Dedifferentiated amniotic fluid mesenchymal stem cell (primary cell): Measurements from ENCODE around the gene SLC30A7.

ENCODE experiments used
- DNase-seq: peaks from one replicate; pipeline ENCODE4 v3.0.0-alpha.2; 2016; ENCODE audit errors: extremely low spot score

The SLC30A7 gene

DNA sequence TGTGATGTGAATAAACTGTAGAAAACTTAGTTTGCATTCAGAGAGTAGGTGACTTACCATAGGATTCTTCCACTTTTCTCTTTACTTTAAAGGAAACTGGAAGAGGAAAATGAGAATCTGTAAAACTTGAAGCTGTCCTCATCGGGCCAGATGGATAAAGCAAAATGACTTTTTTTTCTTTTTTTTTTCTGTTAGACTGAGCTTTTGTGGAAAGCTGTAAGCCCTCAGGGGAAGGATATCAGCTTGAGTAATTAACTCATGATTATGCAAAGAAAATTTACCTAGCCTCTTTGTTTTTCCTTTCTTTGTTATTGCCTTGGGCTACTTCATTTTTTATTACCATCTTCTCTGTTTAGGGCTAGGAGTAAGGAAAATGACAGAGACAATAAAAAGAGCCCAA is 76.3 kb downstream of the SLC30A7 start:
- no peak for DNase-seq

DNA sequence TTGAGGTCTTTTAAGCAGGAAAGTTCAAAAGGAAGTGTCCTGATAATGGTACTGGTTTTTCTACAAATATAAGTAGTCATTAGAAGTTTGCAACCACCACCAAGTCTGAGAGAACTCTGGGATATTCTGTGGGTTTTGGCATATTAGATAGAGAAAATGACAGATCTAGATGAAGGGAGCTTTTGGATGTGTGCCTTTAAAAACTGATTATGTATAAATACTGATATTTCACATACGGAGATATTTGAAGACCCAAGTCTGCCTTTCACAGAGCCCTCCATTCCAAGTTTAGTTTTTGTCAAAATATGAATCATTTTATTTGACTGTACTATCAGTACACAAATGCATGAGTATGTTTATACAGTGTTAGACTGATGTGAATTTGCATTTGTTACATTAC is 81.0 kb downstream of the SLC30A7 start:
- no peak for DNase-seq

DNA sequence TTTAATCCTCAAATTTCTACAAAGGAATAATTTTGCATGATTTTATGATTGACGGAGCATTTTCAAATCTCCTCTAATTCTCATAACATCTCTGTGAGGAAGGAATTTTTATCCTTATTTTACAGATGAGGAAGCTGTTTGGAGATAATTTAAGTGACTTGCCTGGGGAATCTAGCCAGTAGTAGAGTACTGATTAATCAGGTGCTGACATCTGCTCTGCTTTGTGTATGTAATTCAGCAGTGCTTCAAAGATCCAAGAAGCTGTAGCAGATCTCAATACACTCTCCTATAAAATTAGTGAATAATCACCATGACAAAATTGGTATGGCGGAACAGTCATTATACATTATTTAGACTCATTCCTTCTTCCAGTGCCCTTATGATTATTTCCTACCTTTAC is 83.7 kb downstream of the SLC30A7 start:
- DNase-seq, result no peak

DNA sequence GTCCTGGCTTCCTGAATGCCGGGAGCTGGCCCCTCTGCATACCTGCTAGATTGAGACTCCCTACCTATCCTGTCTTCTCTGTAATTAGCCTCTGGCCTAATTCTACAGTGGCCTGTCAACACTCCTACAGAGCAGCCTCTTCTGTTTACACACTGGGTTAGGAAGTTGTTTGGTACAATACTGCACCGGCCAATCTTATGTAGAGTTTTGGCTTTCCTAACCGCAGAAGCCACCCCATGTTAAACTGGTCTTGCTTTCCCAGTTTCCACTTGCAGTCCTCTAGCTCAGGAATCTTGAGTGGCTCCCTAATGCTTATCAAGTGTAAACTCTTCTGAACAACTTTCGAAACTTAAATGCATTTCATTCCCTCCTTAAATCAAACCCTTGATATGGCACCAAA is 86.9 kb downstream of the SLC30A7 start:
- DNase-seq, result no peak

DNA sequence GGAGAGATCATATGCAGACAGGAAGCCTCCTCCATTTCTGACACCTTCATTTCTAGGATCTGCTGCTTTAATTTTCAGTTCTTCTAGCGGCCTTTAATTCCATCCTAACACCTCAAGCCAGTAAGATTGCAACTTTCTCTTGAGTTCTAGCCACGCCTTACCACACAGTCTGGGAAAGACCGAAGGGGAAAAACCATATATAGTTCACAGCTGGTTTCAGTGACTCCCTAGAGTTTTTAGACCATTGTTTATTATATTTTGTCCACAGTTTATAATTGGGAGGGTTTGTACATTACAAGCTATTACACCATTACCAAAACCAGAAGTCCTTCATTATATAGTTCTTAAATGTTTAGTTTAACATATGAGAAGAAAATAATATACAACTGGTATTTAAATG is 92.2 kb downstream of the SLC30A7 start:
- no peak for DNase-seq

DNA sequence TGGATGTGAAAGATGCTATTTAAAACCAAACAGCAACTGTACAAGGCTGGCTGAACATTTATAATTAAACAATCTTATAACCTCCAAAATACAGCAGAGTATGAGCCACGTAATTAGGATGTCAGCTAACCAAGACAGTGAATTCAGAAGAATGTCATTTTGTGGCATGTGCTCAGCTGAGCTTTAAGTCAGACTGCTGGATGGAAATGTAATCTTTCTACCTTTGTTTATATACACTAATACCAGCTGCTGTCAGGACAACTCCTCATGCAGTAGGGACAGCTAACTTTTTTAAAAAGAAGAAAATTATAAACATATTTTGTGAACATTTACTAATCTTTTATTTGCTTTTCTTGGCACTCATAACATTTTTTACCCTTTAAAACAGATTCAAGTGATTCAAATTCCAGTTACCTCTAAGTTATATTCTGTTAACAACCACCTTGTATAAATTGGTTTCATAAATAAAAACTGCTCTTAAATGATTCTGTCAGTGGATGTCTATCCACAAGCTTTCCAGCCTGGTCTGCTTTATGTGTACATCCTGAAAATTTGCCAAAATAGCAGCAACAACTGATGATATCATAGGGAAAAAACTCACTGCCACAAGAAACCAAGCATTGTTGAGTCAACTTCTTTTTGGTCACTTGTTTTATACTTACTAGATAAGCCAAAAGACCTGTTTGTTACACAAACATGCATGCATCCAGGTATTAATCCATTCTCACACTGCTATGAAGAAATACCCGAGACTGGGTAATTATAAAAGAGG is 93.6 kb downstream of the SLC30A7 start:
- DNase-seq, result peak; percentile 77

DNA sequence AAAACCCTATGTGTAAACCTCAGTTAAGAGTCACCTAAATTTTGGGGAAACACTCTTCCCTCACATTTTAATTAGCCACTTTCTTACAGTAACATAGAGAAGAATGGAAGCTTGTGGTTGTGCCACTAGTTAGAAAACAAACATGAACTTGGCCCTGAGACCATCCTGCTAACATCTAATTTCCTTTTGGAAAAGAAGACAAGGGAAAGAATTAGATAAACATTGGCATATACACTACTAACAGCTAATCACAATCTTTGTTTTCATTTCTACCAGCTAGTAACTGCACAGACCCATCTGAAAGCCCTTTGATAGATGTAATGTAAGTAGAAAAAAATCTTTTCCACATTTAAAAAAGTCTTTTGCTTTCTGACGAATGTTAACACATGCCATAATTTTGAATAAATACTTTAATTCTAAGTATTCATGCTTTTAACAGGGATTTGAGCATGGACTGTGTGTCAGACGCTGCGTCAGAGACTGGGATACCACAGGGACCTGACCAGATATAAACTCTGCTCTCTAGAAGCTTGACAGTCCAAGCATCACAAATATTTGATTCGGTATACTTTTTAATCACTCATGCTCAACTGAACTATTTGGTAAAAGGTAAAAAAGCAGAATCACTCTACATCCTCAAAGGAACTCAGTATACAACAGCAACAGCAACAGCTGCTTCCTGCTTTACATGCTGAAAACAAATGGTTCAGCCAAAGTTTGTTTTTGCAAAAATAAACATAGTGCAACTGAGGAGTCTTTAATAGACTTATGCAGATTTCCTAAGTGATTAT is 99.5 kb downstream of the SLC30A7 start:
- DNase-seq, result no peak

DNA sequence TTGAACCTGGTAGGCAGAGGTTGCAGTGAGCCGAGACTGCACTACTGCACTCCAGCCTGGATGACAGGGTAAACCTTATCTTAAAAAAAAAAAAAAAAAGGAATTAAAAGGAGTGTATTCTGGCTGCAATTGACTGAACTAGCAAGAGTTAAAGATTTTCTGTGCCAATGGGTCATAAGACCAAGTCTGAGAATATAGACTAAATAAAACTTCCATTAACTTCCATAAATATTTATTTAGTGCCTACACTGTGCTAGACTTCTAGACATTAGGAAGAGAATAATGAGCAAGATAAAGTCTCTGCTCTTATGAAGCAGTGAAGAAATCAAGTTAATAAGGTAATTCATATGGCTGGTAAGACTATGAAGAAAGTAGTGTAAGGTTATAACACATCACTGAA is 102.5 kb downstream of the SLC30A7 start:
- no peak for DNase-seq

DNA sequence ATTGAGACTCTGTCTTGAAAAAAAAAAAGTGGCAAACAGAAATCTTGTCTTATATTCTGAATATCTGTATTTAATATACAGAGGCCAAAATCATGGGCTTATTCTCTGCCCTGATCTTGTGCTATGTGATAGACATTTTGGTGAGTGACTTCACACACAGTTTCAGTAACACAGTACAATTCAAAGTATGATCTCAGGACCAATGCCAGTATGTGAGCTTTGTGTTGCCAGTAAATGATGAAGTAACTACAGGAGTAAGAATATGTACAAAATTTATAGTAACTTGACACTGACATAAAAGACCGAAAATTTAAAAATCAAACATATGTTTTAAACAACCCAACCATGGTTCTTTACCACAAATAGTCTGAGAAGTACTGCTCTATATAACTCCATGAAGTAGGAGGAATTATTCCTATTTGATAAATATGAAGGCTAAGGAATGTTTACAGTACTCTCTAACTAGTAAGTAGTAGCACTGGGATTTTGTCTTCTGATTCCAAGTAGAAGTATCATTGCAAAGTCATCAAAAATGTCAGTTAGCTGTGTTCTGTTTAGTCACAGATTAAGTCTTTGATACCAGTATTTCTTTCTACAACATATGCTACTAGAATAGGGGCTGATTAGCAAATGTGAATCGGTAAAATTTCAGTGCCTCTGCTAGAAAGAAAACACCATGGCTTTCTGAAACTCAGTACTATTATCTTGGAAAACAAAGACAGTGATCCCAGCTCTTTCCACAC is 104.4 kb downstream of the SLC30A7 start:
- no peak for DNase-seq

DNA sequence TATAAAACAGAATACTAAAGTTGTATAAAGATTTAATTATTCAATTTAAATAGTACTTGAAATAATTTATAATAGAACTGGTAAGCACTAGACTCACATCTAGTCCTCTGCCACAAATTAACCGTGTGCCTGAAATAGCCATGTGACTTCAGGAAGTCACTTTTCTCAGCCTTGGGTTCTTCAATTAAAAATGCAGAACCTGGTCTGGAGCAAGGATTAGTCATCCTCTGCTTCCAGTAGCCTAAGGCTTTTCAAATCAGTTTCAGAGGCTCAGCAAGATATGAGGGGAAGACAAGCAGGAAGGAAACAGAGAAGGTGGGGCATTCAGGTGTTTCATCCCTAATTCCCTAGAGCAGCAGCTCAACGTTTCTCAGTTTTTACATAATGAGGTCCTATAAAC is 106.7 kb downstream of the SLC30A7 start:
- DNase-seq, result no peak

DNA sequence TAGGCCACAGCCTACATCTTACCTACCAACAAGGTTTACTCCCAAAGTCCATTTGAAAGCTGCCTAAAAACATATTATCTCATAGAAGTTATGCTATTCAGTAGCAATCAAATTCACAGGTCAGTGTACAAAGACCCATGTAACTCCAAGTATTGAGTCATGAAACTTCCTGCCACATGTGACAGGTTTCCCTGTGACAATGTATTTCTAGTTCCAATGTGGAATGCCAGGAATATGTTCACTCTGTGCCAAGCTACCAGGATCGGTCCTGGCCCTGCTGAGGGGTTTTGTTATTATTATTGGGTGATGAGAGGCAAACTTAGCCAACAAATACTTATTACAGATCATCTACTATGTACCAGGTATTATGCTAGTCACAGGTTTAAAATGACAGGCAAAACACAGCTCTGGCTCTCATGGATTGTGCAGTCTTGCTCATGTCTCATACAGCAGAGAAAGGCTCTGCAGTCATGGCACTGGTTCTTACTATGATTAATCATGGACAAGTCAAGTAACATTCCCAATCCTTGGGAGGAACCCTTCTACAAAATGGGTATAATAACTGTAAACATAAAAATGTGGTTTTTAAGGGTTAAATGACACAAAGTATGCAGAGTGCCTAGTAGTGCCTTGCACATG is 107.2 kb downstream of the SLC30A7 start:
- DNase-seq, result no peak

DNA sequence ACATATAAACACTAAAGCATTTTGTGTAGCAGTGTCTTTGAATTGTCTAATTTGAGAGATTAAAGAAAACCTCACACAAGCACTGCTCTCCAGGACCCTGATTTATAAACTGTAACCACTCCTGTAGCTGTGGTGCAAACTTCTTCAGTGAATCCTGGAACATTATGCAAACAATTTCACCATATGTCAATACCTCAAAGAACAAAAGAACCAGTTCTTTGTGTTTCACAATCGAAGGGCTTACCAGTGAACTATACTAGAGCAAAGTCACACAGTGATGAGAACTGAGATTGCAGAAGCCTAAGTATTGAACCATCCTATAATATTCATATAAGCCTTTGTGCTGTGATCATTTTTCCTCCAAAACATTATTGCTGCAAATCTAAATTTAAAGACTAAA is 108.2 kb downstream of the SLC30A7 start:
- DNase-seq, result no peak

DNA sequence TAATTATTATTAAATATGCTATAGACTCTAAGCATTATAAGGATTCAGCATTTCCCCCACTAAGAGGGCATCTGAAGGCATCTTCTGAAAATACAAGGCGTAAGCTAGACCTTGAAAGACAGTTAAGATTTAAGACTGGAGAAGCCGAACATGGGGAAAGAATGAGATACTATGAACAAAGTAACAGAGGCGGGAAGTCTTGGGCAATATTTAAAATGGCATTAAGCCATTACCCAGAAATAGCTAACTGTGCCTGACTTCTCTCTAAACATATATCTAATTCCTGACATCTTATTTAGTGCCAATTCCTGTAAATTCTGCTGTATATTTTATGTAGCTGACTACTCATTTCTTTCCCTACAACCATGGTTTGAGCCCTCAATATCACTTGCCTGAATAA is 108.8 kb downstream of the SLC30A7 start:
- no peak for DNase-seq

DNA sequence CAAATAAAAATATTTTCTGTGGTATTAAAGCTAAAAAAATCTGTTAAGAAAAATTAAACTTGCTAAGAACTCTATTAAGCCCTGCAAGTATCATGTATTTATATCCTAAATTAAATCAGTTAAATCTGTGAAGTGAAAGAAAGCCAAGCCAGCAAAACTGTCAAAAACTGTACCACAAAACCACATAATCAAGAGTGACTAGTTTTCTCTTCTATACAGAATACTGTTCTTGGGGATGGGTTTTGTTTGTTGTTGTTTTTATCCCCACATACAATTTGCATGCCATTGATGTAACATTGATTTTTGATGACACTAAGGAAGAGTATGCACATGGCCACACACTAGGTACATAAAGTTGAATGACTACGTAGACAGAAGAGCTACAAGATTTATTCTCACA is 109.3 kb downstream of the SLC30A7 start:
- no peak for DNase-seq

DNA sequence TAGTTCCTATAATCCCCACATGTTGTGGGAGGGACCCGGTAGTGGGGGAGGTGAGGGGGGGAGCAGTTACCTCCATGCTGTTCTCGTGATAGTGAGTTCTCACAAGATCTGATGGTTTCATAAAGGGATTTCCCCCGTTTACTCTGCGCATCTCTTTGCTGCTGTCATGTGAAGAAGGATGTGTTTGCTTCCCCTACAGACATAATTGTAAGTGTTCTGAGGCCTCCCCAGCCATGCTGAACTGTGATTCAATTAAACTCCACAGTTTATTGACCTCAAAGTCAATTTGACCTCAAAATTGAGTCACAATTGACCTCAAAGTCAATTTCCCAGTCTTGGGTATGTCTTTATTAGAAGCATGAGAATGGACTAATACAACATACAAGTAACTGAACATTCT is 110.0 kb downstream of the SLC30A7 start:
- DNase-seq, result no peak

DNA sequence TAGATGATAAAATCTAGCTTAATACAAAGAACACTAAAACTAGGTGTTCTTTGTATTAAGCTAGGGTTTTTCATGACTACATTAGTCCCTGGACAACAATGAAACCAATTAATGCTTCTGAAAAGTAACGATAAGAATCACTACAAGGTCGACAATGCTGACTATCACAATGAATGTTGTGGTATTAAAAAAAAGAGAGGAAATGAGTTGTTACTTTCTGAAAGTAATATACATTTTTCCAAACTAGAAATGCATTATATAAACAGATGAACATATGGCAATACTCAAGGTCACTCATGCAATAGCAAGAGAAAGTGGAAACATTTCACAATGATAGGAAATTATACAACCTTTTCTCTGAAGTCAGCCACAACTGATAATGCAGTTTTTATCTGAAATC is 110.7 kb downstream of the SLC30A7 start:
- DNase-seq, result no peak

DNA sequence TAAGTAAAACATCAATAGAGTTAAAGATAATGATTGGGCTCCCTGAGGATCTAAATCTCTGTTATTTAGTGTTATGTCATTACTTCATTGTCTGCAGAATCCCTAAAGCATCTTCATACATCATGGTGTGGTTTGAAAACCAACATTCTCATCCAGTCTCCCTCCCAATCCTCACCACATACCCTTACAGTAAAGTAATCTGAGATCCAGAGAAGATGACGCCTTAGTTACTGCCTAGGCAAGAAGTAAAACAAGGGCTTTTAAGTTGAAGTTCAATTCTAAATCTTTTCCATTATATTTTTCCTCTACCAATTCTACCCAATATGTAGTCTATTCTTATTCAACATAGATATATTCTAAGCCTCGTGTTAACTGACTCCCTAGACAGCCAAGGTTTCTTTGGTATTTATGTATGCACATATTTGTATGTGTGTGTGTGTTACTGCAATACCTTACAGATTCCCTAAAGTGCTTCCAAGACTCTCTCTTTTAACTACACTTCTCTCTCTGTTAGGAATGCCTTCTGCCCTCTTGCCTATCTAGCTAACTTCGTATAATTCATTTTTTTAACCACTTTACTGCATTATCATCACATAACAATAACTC is 112.4 kb downstream of the SLC30A7 start:
- DNase-seq, result no peak

DNA sequence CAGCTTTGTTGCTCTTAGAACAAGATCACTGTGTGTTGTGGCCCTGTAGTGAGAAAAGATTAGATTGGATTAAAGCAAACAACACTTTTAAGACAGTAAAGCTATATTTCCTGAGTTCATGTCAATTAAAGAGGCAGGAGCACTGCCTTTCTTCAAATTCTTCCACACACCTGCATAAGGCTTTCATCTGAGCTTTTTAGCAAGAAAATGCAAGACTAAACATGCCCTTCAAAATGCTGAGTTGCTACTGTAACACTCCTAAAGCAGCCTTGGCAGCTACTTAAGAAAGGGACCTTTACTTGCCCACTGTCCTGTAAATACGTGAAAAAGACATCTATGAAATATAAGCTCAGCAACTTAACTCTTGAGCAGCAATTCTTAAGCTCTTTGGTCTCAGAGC is 117.9 kb downstream of the SLC30A7 start:
- no peak for DNase-seq

DNA sequence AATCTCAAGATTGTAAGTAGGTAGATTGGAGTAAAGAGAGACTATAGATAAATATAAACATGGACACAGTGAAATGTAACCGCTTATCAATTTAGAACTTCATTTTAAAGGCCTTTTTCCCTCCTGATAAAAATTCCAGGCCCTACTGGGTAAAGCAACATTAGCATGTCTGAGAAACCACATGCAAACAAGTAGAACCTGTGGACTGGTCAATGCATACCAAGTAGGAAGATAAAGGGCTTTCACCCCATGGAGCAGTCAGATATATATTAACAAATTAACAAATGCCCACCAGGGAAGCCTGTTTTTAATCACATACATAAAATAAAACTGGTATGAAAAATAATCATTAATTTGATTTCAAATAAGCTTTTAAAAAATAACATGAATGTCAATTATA is 121.6 kb downstream of the SLC30A7 start:
- no peak for DNase-seq

DNA sequence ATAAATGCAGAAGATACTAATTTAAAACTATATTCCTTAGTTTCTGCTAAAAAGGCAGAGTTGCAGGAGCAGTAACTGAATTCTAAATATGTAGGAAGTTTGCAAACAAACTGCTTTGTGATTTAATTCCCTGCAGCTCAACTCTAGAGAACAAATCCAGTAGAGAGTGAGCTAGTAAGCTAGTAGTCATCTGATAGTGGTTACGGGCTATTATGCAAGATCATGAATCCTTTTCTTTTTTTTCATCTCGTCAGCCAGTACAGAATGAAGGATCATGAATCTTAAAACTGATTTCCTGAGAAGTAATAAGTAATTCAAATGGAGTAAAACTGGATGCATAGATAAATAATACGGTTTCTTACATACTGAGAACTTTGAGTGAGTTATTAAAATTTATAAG is 126.4 kb downstream of the SLC30A7 start:
- peak; percentile 27 for DNase-seq

DNA sequence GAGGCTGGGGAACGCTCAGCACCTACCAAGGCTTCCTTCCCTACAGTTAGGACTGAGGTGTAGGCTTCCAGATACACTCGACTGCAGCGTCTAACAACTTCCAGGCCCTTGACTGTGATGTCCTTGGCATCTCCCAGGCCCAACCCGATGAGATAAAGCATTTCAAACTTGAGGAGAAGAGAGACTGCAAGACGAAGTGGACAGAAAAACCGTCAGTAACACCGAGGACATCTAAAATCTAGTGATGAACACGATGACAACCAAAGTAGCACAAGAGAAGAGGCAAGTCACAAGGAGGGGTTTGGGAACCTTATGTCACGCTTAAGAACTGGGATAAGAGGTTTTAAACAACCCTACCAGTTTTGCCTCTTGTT is 129.4 kb downstream of the SLC30A7 start:
- DNase-seq, result no peak
